Peyer's patch (tissue), 4 donors: ENCODE results near the gene SMYD3.

Experiments
- CTCF ChIP-seq, 6 experiments: fragments of 450-650 bp in 4 of 6; fragments of 200-600 bp in 2 of 6; sonication (generic) in 1 of 6; IDR thresholded peaks; one replicate each; pipeline ENCODE4 v1.5.1; 2017 to 2019; ENCODE audit warnings: antibody characterized with exemption in 6 of 6, mild to moderate bottlenecking in 3 of 6, moderate library complexity in 1 of 6
- POLR2A ChIP-seq, 2 donors: fragments of 450-650 bp; IDR thresholded peaks; one replicate each; pipeline ENCODE4 v1.5.1; 2017; ENCODE audit warnings: antibody characterized with exemption in 2 of 2, mild to moderate bottlenecking in 2 of 2, moderate library complexity in 2 of 2

DNA sequence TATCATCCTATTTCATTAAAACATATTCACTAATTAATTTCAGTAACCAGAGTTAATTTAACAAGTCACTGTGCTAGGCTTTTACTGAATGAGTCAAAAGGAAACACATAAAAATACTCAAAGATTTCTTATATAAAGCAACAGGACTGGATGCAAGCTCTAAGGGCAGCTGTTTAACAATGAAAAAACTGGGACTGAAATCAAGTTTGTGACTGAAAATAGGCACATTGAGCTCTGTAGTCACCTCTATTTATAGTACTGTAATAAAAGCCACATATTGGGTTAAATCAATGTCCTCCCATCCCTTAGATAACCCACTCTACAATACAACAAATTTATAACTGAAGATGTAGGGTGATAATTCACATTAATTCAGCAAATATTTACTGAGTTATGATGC is 52.4 kb downstream of the SMYD3 start:
- TF ChIP-seq CTCF (IDR thresholded peaks at IDR 0.05), result no peak
- TF ChIP-seq POLR2A (IDR thresholded peaks at IDR 0.05), result no peak
